Measurements from ENCODE around the gene RFFL. TPM values are rescaled to one million over a fixed set of nuclear protein-coding genes. Genes with fewer than 3 reads are reported as not detected.
"Not testable (repeated sequence)": the region's sequence is repeated elsewhere in the genome, so short reads cannot be mapped to it uniquely, and the experiment has no call there.

The RFFL gene
- total RNA-seq = 10 to 100 TPM; 11.3 to 12.0 TPM

DNA sequence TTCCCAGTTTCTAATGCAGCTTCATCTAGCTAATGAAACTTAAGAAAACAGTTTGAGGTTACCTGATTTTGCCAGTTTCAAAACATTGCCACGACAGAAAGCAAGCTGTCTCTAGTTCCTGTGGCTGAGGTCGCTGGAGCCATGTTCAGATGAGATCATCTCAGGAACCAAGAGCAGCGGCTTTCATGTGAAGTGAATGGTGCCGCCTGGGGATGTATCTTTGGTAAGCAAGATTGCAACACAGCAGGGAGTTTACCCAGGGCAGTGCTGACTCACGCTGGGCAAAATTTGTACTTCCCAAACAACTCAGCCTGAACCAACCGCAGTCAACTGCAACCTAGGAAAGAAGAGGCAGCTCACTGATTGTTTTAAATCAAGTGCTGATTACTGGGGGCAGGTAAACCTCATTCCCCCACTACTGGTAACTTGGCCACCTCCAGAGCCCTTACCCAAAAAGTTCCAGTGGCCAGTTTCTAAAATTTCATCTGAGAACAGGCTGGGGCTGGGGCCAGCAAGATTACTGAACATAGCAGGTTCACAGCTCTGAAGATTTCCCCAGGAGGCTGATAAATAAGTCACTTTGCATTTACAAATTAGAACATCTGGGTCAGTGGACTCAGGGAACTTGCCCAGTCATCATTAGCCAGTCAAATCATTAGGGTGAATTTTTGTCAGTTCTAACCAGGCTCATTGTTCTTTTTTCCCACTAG is at the start of gene RFFL:
Gene RFFL (minus strand): TSS at position 194 of the 710 bp plus-strand sequence. CDS start 37,154 bp downstream, outside the sequence.
- H3K27ac Mint-ChIP-seq = peak within 1 kb of the TSS; percentile 87
- no peaks in the 10 kb centered on the region for H3K9me3 Mint-ChIP-seq
- H3K36me3 Mint-ChIP-seq (ENCODE audit: low read depth) = peaks cover 21% of the 10 kb centered on the region
- H3K4me1 Mint-ChIP-seq (ENCODE audit: low read depth) = peaks cover 51% of the 10 kb centered on the region
- ChIA-PET POLR2A (interaction anchor here (0.7 to 3.8 kb wide), 14 partner anchors 10 to 83 kb away, joined by 3 to 34 read pairs (median 7); partner anchors contain the start of gene LIG3), CTCF (interaction anchor here (0.8 to 3.2 kb wide), 17 partner anchors 9 to 67 kb away, joined by 3 to 17 read pairs (median 6); partner anchors contain the start of gene RAD51D)
- H3K27me3 Mint-ChIP-seq = no peaks in the 10 kb centered on the region
- DNase-seq = peak; percentile 96
- peak; percentile 98 for ATAC-seq
- peak within 1 kb of the TSS; percentile 22 for H3K4me3 Mint-ChIP-seq
- no peak for TF ChIP-seq CTCF (IDR thresholded peaks at IDR 0.05)
- intact Hi-C loops (cut with micrococcal nuclease) = loop anchor here (1.0 to 5.0 kb wide), 4 partner anchors 12 to 81 kb away; partner anchors contain the start of gene LIG3

DNA sequence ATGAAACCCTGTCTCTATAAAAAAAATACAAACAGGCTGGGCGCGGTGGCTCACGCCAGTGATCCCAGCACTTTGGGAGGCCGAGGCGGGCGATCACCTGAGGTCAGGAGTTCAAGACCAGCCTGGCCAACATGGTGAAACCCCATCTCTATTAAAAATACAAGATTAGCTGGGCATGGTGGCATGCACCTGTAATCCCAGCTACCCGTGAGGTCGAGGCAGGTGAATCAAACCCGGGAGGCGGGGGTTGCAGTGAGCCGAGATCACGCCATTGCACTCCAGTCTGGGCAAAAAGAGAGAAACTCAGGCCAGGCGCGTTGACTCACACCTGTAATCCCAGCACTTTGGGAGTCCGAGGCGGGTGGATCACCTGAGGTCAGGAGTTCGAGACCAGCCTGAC is 47.3 kb upstream of the RFFL start:
- H3K4me1 Mint-ChIP-seq (ENCODE audit: low read depth); intact Hi-C loops (cut with micrococcal nuclease); ATAC-seq; POLR2A ChIA-PET; DNase-seq; H3K9me3 Mint-ChIP-seq; H3K27ac Mint-ChIP-seq; H3K4me3 Mint-ChIP-seq; H3K27me3 Mint-ChIP-seq: not testable (repeated sequence)
- peaks cover 28% of the 10 kb centered on the region for H3K36me3 Mint-ChIP-seq (ENCODE audit: low read depth)
- CTCF ChIA-PET = interaction anchor here (2.6 kb wide), 1 partner anchor 9 kb away, joined by 9 read pairs; the partner anchor contains the start of gene RAD51D

- Mint-ChIP-seq H3K27ac (peak overlapping the region; percentile 9), H3K9me3 (no peaks in the 10 kb centered on the region), H3K4me1 (ENCODE audit: low read depth) (peaks cover 6% of the 10 kb centered on the region), H3K4me3 (no peak overlapping the region), H3K27me3 (no peaks in the 10 kb centered on the region), H3K36me3 (ENCODE audit: low read depth) (peaks cover 42% of the 10 kb centered on the region)
- no peak for ATAC-seq
- CTCF ChIA-PET = interaction anchor here (3.1 kb wide), 1 partner anchor 14 kb away, joined by 12 read pairs; no protein-coding TSS in a partner anchor
- no peak for TF ChIP-seq CTCF (IDR thresholded peaks at IDR 0.05)
- no peak for DNase-seq
- POLR2A ChIA-PET = interaction anchor here (0.9 kb wide), 1 partner anchor 91 kb away, joined by 3 read pairs; no protein-coding TSS in a partner anchor
- intact Hi-C loops (cut with micrococcal nuclease) = loop anchor here (5.0 kb wide), 1 partner anchor 108 kb away; no protein-coding TSS in a partner anchor
These were observed 41.4 kb upstream of the RFFL start for GRCh38 chr17:35104844-35105450.

DNA sequence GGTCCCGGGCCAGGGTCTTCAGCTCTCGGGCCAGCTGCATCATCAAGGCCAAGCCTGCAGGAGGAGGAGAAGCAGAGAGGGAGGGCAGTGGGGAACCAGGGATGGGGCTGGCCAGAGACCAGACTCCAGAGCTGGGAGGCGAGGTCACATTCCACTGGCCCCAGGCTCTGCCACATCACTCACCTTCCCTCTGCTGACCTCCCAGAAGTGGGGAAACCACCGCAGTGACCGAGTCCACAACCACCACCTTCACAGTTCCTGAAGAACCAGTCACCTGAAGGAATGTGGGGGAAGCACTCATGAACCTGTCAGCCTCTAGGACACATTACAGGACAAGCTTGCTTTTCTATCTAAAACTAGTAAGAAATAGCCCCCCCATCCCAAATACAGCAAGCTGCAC is 39.8 kb upstream of the RFFL start:
- ChIA-PET CTCF (interaction anchor here (1.1 to 2.2 kb wide), 5 partner anchors 12 to 465 kb away, joined by 3 to 12 read pairs (median 4); partner anchors contain the start of gene RAD51D), POLR2A (interaction anchor here (1.1 to 1.5 kb wide), 4 partner anchors 8 to 81 kb away, joined by 3 to 4 read pairs (median 3); no protein-coding TSS in a partner anchor)
- H3K36me3 Mint-ChIP-seq (ENCODE audit: low read depth) = peaks cover 48% of the 10 kb centered on the region
- no peak for DNase-seq
- H3K9me3 Mint-ChIP-seq = no peaks in the 10 kb centered on the region
- intact Hi-C loops (cut with micrococcal nuclease) = loop anchor here (5.0 kb wide), 1 partner anchor 106 kb away; no protein-coding TSS in a partner anchor
- H3K27me3 Mint-ChIP-seq = no peaks in the 10 kb centered on the region
- TF ChIP-seq CTCF (IDR thresholded peaks at IDR 0.05) = no peak
- no peak for ATAC-seq
- peaks cover 6% of the 10 kb centered on the region for H3K4me1 Mint-ChIP-seq (ENCODE audit: low read depth)
- H3K27ac Mint-ChIP-seq = no peak overlapping the region
- no peak overlapping the region for H3K4me3 Mint-ChIP-seq

GRCh38 chr17:35101725-35102124 is 38.2 kb upstream of the RFFL start:
- H3K4me1 Mint-ChIP-seq (ENCODE audit: low read depth) = peaks cover 9% of the 10 kb centered on the region
- H3K27ac Mint-ChIP-seq = no peak overlapping the region
- POLR2A ChIA-PET = interaction anchor here (0.8 kb wide), 1 partner anchor 9 kb away, joined by 3 read pairs; no protein-coding TSS in a partner anchor
- intact Hi-C loops (cut with micrococcal nuclease) = loop anchor here (5.0 kb wide), 1 partner anchor 104 kb away; no protein-coding TSS in a partner anchor
- no peak for TF ChIP-seq CTCF (IDR thresholded peaks at IDR 0.05)
- CTCF ChIA-PET = interaction anchor here (1.0 to 2.2 kb wide), 3 partner anchors 9 to 33 kb away, joined by 3 to 12 read pairs (median 3); partner anchors contain the start of gene RAD51D
- H3K9me3 Mint-ChIP-seq = no peaks in the 10 kb centered on the region
- ATAC-seq = no peak
- no peaks in the 10 kb centered on the region for H3K27me3 Mint-ChIP-seq
- no peak for DNase-seq
- H3K4me3 Mint-ChIP-seq = no peak overlapping the region
- H3K36me3 Mint-ChIP-seq (ENCODE audit: low read depth) = peaks cover 43% of the 10 kb centered on the region

All from activated CD8-positive, alpha-beta T cell treated with anti-CD3 and anti-CD28 coated beads for 36 hours (primary cell).